ENCODE data around the gene LRMDA.

- TF ChIP-seq POLR2AphosphoS5 (IDR thresholded peaks at IDR 0.05) (no peak), CTCF (IDR thresholded peaks at IDR 0.05) (no peak), POLR2A (IDR thresholded peaks at IDR 0.05) (no peak)
These were observed 8.4 kb downstream of the LRMDA start for GRCh38 chr10:75439811-75440210.
